HepG2 (cell line): ENCODE measurements around the gene NT5C. TPM values are rescaled to one million over a fixed set of nuclear protein-coding genes. Genes with fewer than 3 reads are reported as not detected.

Source experiments
- ATAC-seq: fragments of 200-7000 bp; cut with Tn5 transposase; 3 replicates; pipeline ENCODE4 v1.9.1; 2020; ENCODE audit warnings: mild to moderate bottlenecking, moderate library complexity
- BruUV-seq: library from RNA; stranded (reverse); fragments of 400-500 nt; replicated peaks from 2 replicates; lab custom pipeline; 2021; lab: Mats Ljungman, UMichigan
- CTCF ChIA-PET: fragments of 300-600 bp; formaldehyde crosslinking; extraction: SDS; loops from one replicate; lab custom pipeline; 2021; ENCODE audit warnings: low total read pairs, inconsistent platforms, low intra/inter-chr PET ratio; lab: Yijun Ruan, JAX
- POLR2A ChIA-PET: fragments of 350-600 bp; sonication (Branson Sonifier 250); formaldehyde crosslinking; loops from one replicate; lab custom pipeline; 2020; ENCODE audit warnings: antibody characterized with exemption, inconsistent platforms; lab: Yijun Ruan, JAX
- DNase-seq: peaks from one replicate; pipeline ENCODE4 v3.0.0-alpha.2; 2015; ENCODE audit warnings: low spot score
- FAIRE-seq: peaks from 3 replicates; lab custom pipeline; 2011; peaks lifted over from hg19 to GRCh38; lab: Jason Lieb, UNC
- H2AFZ ChIP-seq: one replicate; pipeline ENCODE4 v1.6.1; 2011; ENCODE audit warnings: low read length, inconsistent platforms
- H3K27ac ChIP-seq: fragments of 300-600 bp; 3 replicates; pipeline ENCODE4 v1.8.0; 2011; ENCODE audit warnings: mixed run types, mild to moderate bottlenecking, mixed read lengths, low read length, inconsistent platforms; ENCODE audit not compliant: insufficient read depth; ENCODE audit errors: extremely low read length
- H3K27me3 ChIP-seq, 2 experiments: fragments of 200-600 bp in 1 of 2; 2 replicates in 1 of 2; 3 replicates in 1 of 2; pipeline versions ENCODE4 v1.6.0 to v1.8.0; 2011; ENCODE audit warnings: low read length in 2 of 2, mild to moderate bottlenecking in 2 of 2, moderate library complexity in 2 of 2, inconsistent platforms in 1 of 2; ENCODE audit not compliant: insufficient read depth in 2 of 2, control insufficient read depth in 1 of 2
- H3K36me3 ChIP-seq, 2 experiments: fragments of 200-600 bp in 1 of 2; replicated peaks in 1 of 2; 2 replicates in 1 of 2; 3 replicates in 1 of 2; pipeline versions ENCODE4 v1.5.1 to v1.8.0; 2011; ENCODE audit warnings: low read length in 2 of 2, inconsistent platforms in 1 of 2; ENCODE audit not compliant: insufficient read depth in 2 of 2, control insufficient read depth in 1 of 2
- H3K4me1 ChIP-seq: 2 replicates; pipeline ENCODE4 v1.5.1; 2012; ENCODE audit warnings: low read length, inconsistent platforms; ENCODE audit not compliant: insufficient read depth
- H3K4me2 ChIP-seq: 2 replicates; pipeline ENCODE4 v1.6.0; 2011; ENCODE audit warnings: low read depth, low read length, inconsistent platforms
- H3K4me3 ChIP-seq, 3 experiments: fragments of 200-600 bp in 1 of 3; sonication (generic), shearing (Covaris generic) in 1 of 3; replicated peaks in 1 of 3; 2 replicates each; pipeline ENCODE4 v1.5.1; 2011 to 2016; ENCODE audit warnings: low read length in 3 of 3, inconsistent platforms in 2 of 3, low read depth in 2 of 3, mild to moderate bottlenecking in 2 of 3, control low read depth in 1 of 3, mixed read lengths in 1 of 3; ENCODE audit not compliant: insufficient read depth in 1 of 3
- H3K79me2 ChIP-seq: one replicate; pipeline ENCODE4 v1.6.1; 2011; ENCODE audit warnings: low read length, inconsistent platforms; ENCODE audit not compliant: insufficient read depth
- H3K9ac ChIP-seq: 2 replicates; pipeline ENCODE4 v1.6.0; 2011; ENCODE audit warnings: mild to moderate bottlenecking, low read depth, low read length, inconsistent platforms; ENCODE audit not compliant: insufficient read depth
- H3K9me3 ChIP-seq: 2 replicates; pipeline ENCODE4 v1.5.1; 2012; ENCODE audit warnings: mild to moderate bottlenecking, low read length
- H4K20me1 ChIP-seq: 2 replicates; pipeline ENCODE4 v1.6.0; 2011; ENCODE audit warnings: inconsistent platforms, mild to moderate bottlenecking, low read length, moderate library complexity; ENCODE audit not compliant: insufficient read depth
- FOSL1 ChIP-seq: sonication (generic); formaldehyde crosslinking; IDR thresholded peaks from 2 replicates; pipeline ENCODE4 v1.9.0; 2021; ENCODE audit warnings: missing genetic modification reagents, borderline replicate concordance
- GABPA ChIP-seq, 2 experiments: IDR thresholded peaks; 2 replicates each; pipeline ENCODE4 v1.6.1; 2011 to 2016; ENCODE audit warnings: low read depth in 2 of 2, low read length in 1 of 2, missing biosample characterization in 1 of 2, missing genetic modification characterization in 1 of 2
- NRL ChIP-seq: sonication (generic); formaldehyde crosslinking; IDR thresholded peaks from 2 replicates; pipeline ENCODE4 v1.5.0; 2020; ENCODE audit warnings: missing genetic modification reagents, mild to moderate bottlenecking, moderate library complexity, borderline replicate concordance
- RXRA ChIP-seq: sonication (generic); formaldehyde crosslinking; IDR thresholded peaks from 2 replicates; pipeline ENCODE4 v1.5.1; 2020; ENCODE audit warnings: missing genetic modification reagents
- ZBTB21 ChIP-seq: sonication (generic); formaldehyde crosslinking; IDR thresholded peaks from 2 replicates; pipeline ENCODE4 v1.4.0; 2020; ENCODE audit warnings: missing genetic modification reagents
- ZFP41 ChIP-seq: sonication (generic); formaldehyde crosslinking; IDR thresholded peaks from 2 replicates; pipeline ENCODE4 v1.4.0; 2020; ENCODE audit warnings: mild to moderate bottlenecking, missing genetic modification reagents, borderline replicate concordance
- ZNF253 ChIP-seq: sonication (generic); formaldehyde crosslinking; IDR thresholded peaks from 2 replicates; pipeline ENCODE4 v1.8.0; 2022; ENCODE audit warnings: mild to moderate bottlenecking, missing genetic modification reagents, borderline replicate concordance
- ZNF296 ChIP-seq: sonication (generic); formaldehyde crosslinking; conservative IDR thresholded peaks from 2 replicates; pipeline ENCODE4 v1.5.0; 2020; ENCODE audit warnings: mild to moderate bottlenecking, missing genetic modification reagents
- ZNF496 ChIP-seq: sonication (generic); formaldehyde crosslinking; IDR thresholded peaks from 2 replicates; pipeline ENCODE4 v1.8.1; 2023; ENCODE audit warnings: mild to moderate bottlenecking, moderate library complexity, missing genetic modification reagents; ENCODE audit not compliant: insufficient replicate concordance
- ZNF564 ChIP-seq: sonication (generic); formaldehyde crosslinking; IDR thresholded peaks from 2 replicates; pipeline ENCODE4 v1.8.1; 2023; ENCODE audit warnings: mild to moderate bottlenecking, missing genetic modification reagents
- WGBS: methylation state at CpG from one replicate; pipeline ENCODE4 v1.1.6; 2017; ENCODE audit warnings: low lambda C conversion rate; 5-methylcytosine and 5-hydroxymethylcytosine counted together
- in situ Hi-C: cut with HindIII; loops from 2 replicates; pipeline ENCODE4 v1.10.0; 2017; ENCODE audit warnings: low pct_unique_long_range_greater_than_20kb; ENCODE audit not compliant: extremely low pct_ligation_motif_present
- intact Hi-C: fragments of 100-400 bp; cut with micrococcal nuclease; formaldehyde crosslinking; loops from one replicate; pipeline ENCODE4 v1.10.0; 2022; ENCODE audit not compliant: unreplicated experiment
- polyA plus RNA-seq, 8 experiments: library from polyadenylated mRNA; depleted of rRNA in 3 of 8; stranded (reverse) in 7 of 8; unstranded in 1 of 8; fragments of >200 nt; fragmentation: Illumina TruSeq in 4 of 8; extraction: Trizol in 4 of 8; gene quantifications; 2 replicates each; pipeline versions ENCODE4 v1.2.1 to v1.2.3, GENCODE V29; 2011 to 2016; ENCODE audit warnings: low read depth in 4 of 8, missing spikeins in 1 of 8, mixed read lengths in 1 of 8; ENCODE audit not compliant: insufficient read depth in 1 of 8
- total RNA-seq, 5 experiments: library from RNA; depleted of rRNA; stranded (reverse); fragments of >200 nt; fragmentation: Illumina TruSeq; extraction: Trizol; gene quantifications; 2 replicates each; pipeline ENCODE4 v1.2.3, GENCODE V29; 2016; ENCODE audit warnings: low read depth in 1 of 5

The NT5C gene
- total and polyA plus RNA-seq, 2 of the 13 experiments (the other 11 are each of a cell fraction or from before 2014, with no cell fraction given): 42.8 to 48.6 TPM

GRCh38 chr17:75135946-75136345, 4.4 kb upstream of the NT5C start (continued):
- no peak for TF ChIP-seq GABPA (IDR thresholded peaks at IDR 0.05; ENCODE audit: low read depth, low read length)
- TF ChIP-seq GABPA (CRISPR knock-in tag; IDR thresholded peaks at IDR 0.05; ENCODE audit: low read depth): no peak
- TF ChIP-seq FOSL1: no peak
- TF ChIP-seq ZBTB21 (CRISPR knock-in tag): no peak
- TF ChIP-seq ZNF496 (CRISPR knock-in tag): no peak
- no peak for TF ChIP-seq ZNF253

- H4K20me1 ChIP-seq: peaks cover 2% of the 10 kb centered on the region; the same call in 1 of the 2 replicates
- 99% methylated on average over 5 of the region's 5 CpGs for WGBS
- H2AFZ ChIP-seq: no peak overlapping the region
- H3K4me2 ChIP-seq: no peak overlapping the region
- H3K4me3 ChIP-seq: no peak overlapping the region
- ChIA-PET POLR2A (no interaction called here), CTCF (no interaction called here)
- no TSS peak for BruUV-seq
- in situ Hi-C loops (no loop called here), intact Hi-C loops (no loop called here)
- TF ChIP-seq ZNF564 (no peak), ZFP41 (no peak), NRL (CRISPR knock-in tag) (no peak), RXRA (no peak), ZNF296 (CRISPR knock-in tag) (no peak)
- ATAC-seq (no peak), DNase-seq (no peak), FAIRE-seq (no peak)
- no peak overlapping the region for H3K9ac ChIP-seq
- H3K36me3 ChIP-seq: peaks cover 7 to 30% of the 10 kb centered on the region in 2 experiments
- H3K9me3 ChIP-seq: no peaks in the 10 kb centered on the region
- peaks cover 19% of the 10 kb centered on the region for H3K4me1 ChIP-seq
- H3K79me2 ChIP-seq: peaks cover 5% of the 10 kb centered on the region
- no peak overlapping the region for H3K27ac ChIP-seq
- no peaks in the 10 kb centered on the region for H3K27me3 ChIP-seq
These were observed 3.9 kb upstream of the NT5C start for GRCh38 chr17:75135452-75135851.
